RPMI8226 (cell line): ENCODE measurements around the gene ADAM8.

Experiments used
- DNase-seq: peaks from one replicate; pipeline ENCODE4 v3.0.0-alpha.2; 2015

Gene ADAM8

DNA sequence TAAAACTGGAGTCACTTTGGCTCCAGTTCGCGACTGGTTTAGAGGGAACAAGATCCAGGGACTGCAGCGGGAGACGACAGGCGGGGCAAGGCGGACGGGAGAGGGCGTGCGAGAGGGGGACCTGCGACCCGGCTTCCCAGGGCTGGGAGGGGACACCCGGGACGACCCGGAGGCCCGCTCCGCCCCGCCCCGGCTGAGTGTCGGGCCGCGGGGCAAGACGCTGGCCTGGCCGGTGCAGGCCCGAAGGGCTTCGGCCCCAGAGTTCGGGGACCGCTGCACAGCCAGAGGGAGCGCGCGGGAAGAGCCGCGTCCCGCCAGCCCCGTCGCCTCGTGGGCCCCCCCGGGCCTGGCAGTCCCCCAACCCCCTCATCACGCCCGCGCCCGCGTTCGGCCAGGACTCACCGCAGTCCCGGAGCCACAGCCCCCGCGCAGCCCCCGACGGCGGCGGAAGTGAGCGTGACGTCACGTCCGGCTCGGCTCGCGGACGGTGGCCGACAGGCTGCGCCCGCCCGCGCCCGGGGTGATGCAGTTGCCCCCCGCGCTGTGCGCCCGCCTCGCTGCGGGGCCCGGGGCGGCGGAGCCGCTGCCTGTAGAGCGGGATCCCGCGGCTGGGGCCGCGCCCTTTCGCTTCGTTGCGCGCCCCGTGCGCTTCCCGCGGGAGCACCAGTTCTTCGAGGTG is 31.9 kb upstream of the ADAM8 start, which contains the start of the genes TUBGCP2 and ZNF511:
TSS of gene TUBGCP2 (minus strand) at position 452 of the 679 bp plus-strand sequence. CDS start 5,931 bp downstream, outside the sequence.
TSS of gene ZNF511 (plus strand) at position 494 of the 679 bp plus-strand sequence. CDS start at position 524, 30 bp downstream.
- DNase-seq = peak; percentile 68

- DNase-seq = peak; percentile 74
Measured at GRCh38 chr10:133307776-133308420, 31.2 kb upstream of the ADAM8 start.

GRCh38 chr10:133306941-133307379 is 30.3 kb upstream of the ADAM8 start:
- no peak for DNase-seq

DNA sequence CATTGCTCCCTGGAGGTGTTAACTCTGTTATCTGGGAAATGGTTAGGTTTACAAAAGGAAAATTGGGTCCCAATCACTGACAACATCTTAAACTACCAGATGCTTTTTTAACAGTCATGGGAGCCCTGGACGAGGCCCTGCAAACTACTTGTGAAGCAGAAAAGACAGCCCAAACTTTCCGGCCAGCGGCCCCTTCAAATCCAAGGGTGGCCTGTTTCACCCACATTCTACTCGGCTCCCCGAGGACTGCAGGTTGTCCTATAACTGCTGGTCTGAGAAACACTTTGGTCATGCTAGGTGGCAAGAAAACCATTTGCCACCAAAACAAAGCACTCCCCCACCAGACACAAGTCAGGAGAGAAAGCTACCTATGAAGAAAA is 29.4 kb upstream of the ADAM8 start:
- DNase-seq = no peak

DNA sequence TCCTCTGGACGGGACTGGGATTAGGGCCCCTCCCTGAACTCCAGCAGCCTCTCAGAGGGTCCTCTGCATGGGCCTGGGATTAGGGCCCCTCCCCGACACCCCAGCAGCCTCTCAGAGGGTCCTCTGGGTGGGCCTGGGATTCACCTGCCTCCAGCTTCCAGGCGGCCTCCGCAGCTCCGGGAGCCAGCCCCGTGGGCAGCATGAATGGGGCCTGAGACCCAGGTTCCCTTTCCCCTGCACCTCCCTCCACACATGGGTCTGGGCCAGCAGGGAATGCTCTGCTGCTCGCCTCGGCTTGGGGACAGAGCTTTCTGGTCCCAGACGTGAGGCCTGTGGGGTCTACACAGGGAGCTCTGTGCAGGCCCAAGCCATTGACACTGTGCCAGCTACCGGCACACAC is 26.5 kb upstream of the ADAM8 start:
- DNase-seq = no peak

DNA sequence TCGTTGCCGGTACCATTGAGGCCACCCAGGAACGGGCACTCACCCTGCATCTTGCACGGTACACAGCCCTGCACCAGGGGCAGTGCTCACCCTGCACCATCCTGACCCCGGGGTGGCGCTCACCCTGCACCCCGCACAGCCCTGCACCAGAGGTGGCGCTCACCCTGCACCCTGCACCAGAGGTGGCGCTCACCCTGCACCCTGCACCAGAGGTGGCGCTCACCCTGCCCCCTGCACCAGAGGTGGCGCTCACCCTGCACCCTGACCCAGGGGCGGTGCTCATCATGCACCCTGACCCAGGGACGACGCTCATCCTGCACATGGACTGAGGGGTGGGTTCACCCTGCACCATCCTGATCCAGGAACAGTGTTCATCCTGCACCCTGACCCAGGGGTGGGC is 25.6 kb upstream of the ADAM8 start:
- no peak for DNase-seq

DNA sequence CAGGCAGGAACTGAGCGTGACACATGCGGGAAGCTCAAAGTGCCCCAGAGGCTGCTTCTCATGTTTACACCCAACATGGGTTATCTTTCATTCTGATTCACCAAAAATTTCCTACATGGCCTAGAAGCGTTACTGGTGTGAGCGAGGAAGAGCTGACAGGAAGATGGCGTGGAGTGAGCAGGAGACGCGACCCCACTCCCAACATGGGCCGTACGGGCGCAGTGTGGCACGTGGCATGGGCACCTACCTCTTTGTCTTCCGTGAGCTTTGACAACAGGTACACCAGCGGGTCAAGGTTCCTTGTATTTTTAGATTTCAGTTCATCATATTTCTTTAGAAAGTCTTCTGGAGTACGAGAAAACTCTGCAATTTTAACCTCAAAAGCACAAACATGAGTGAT is 23.1 kb upstream of the ADAM8 start:
- DNase-seq = no peak

DNA sequence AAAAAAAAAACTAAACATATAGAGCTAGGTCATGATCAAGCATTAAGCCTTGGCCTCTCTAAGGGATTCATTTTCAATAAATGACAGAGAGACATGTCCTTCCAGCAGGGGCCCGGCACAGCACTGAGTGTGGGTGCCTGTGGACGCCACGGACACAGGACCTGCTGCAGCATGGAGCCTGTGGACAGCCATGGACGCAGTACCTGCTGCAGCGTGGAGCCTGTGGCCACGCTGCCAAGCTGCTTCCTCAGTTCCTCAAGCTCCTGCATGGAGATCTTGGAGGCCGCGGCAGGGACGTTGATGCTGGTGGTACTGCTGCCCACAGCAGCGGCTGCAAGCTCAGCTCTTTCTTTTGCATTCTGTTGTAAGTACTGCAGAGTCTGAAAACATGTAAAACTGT is 22.6 kb upstream of the ADAM8 start:
- DNase-seq = no peak

- DNase-seq = no peak
Measured at GRCh38 chr10:133298466-133298865, 21.8 kb upstream of the ADAM8 start.

GRCh38 chr10:133297504-133297903 is 20.8 kb upstream of the ADAM8 start:
- no peak for DNase-seq

- DNase-seq = no peak
Measured at GRCh38 chr10:133295426-133296320, 19.0 kb upstream of the ADAM8 start.

- DNase-seq = no peak
Measured at GRCh38 chr10:133294189-133294588, 17.5 kb upstream of the ADAM8 start.

DNA sequence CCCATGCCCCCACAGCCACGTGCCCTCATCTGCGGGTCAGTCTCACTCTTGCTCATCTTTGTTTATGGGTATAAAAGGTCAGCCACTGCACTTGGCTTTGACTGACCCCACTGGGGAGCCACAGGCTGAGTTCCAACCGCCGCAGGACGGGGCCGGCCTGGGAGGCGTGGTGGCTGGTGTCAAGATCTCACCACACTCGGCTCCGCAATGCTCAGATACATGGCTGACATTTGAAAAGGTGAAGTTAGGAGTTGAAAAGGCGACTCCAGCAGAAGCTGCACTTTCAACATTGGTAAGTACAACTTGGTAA is 17.1 kb upstream of the ADAM8 start:
- no peak for DNase-seq

DNA sequence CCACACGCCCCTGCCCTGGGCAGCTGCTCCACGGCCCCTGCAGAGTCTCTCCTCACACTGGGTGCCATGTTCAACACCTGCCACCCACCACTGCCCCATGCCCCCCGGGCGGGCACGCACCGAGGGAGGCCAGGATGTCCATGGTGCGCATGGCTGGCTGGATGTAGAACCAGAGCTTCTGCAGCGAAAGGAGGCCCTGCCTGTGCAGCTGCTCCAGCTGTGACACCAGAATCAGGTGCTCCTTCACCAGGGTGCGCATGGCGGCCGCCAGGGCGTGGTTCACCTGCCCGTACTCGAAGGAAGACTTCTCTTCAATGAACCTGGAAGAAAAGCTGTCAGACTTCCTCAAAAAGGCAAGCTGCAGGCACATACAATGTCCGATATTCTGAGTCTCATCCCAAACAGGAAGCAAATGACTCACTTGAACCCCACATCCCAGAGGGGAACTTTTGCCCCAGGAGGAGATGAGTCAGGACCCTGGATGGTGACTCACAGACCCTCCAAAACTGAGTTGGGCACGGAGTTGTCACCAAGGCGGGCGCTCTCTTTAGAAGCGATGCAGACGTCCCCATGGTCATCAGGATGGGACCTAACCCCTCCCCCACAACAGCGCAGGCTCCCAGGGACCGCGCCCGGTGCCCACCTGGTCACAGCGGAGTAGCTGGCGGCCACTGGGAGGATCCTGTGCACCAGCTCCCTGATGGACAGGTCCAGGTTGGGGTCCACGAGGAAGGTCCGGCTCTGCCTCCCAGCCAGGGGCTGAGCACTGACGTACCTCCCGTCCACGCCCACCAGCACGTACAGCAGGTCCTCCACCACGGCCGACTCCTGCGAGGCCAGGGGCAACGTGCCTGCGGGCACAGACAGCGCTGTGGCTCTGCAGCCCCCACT is 16.5 kb upstream of the ADAM8 start:
- no peak for DNase-seq

- DNase-seq = no peak
Measured at GRCh38 chr10:133289761-133290160, 13.1 kb upstream of the ADAM8 start.

- DNase-seq = no peak
Measured at GRCh38 chr10:133287832-133288500, 11.3 kb upstream of the ADAM8 start.

- no peak for DNase-seq
Measured at GRCh38 chr10:133286366-133286765, 9.7 kb upstream of the ADAM8 start.

DNA sequence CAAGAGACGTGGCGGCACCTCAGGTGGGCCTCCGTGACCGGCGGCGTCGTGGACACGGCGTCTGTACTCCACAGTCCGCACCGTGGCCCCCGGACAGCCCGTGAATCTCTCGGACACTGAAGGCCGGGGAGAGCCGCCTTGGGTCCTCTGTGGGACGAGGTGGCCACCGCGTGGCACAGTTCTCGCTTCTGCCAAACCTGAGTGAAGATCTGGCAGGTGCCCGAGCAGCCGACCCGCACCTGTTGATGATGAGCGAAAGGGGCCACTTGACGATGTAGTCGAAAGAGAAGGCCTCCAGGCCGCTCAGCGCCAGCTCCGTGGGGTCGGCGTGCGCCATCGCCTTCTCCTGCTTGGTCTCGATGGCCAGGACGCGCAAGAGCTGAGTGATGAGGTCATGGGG is 8.5 kb upstream of the ADAM8 start:
- DNase-seq = no peak

DNA sequence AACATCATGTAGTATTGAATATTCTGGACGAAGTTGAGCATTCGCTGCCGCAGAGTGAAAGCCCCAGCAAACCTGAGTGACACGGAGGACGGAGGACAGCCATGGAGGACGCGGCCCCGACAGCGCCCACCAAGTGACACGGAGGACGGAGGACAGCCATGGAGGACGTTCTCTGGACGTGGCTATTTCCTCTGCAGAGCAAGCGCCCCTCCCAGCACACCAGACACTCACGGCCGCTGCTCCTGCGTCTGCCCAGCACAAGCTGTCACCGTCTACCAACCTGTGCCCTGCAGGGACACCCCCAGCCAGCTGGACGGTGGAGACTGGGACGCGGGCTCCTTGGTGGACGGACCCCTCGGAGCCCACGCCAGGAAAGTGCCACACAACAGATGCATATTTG is 7.3 kb upstream of the ADAM8 start:
- no peak for DNase-seq

DNA sequence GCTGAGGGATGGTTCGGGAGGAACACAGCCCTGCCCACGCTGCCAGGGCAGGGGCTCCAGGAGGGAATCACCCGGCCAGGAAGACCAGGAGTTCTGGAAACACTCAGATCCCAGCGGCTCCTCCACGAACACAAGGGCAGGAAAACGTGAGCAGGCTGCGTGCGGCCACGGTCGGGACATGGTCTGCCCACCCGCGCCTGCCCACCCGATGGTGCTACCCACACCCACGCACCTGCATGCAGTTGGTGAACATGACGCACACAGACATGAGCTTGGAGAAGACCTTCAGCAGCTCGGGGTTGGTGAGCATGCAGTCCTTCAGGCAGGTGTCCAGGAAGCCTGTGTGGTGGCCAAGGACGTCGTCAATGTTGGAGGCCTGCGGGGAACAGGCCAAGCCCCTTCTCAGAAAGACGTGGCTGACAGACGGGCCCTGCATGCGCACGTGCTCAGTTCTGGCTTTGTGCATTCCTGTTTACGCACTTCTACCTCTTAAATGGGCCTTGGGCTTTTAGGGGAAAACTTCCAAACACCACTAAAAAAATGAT is 6.2 kb upstream of the ADAM8 start:
- no peak for DNase-seq

DNA sequence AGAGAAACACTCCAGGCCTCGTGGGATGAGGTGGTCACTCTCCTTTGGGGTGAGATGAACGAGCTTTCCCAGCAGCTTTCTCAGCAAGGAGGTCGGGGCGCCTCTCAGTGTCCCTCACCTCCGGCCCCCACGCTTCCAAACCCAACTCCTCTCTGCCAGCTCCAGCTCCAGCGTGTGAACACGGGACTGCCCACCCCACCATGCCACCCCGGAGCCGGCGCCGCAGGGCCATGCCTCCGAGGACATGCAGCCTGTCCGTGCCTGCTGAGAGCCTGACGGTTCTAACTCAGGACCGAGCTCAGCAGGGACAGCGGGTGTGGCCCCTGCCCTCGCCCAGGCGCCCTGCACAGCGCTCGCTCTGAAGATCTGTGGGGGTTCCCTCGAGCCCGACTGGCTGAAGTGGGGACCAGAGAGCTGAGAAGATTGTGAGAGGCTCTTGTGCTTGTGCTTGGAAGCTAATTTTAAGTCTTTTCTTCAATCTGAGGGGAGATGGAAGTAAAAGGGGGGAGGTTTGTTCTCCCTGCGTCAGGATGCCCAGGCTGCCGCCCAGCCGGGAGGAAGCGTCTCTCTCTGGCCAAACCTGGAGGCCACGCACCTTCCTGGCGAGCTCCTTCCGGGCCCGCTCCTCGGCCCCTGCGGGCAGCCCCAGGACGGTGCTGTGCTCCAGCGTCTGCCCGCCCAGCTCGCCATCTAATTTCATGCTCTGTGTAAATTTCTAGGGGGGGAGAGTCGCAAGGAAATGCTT is 5.1 kb upstream of the ADAM8 start:
- DNase-seq = no peak
